Thyroid gland (tissue), 4 donors: ENCODE data around the gene ADGRG6.

Source experiments
- CTCF ChIP-seq, 6 experiments: fragments of 200-600 bp in 3 of 6; fragments of 450-650 bp in 3 of 6; sonication (generic) in 3 of 6; IDR thresholded peaks; one replicate each; pipeline ENCODE4 v1.5.1; 2016 to 2019; ENCODE audit warnings: antibody characterized with exemption in 6 of 6, mild to moderate bottlenecking in 2 of 6, inconsistent platforms in 1 of 6, moderate library complexity in 1 of 6
- POLR2A ChIP-seq, 2 donors: fragments of 450-650 bp; IDR thresholded peaks; one replicate each; pipeline ENCODE4 v1.6.1; 2017; ENCODE audit warnings: antibody characterized with exemption in 2 of 2, mild to moderate bottlenecking in 2 of 2, moderate library complexity in 1 of 2

- TF ChIP-seq CTCF (IDR thresholded peaks at IDR 0.05) (no peak), POLR2A (IDR thresholded peaks at IDR 0.05) (no peak)
Observed at GRCh38 chr6:142289687-142290086, 12.1 kb upstream of the ADGRG6 start.
